Loucy (cell line): ENCODE data around the gene ACSBG1.

ENCODE experiments used
- H2AFZ ChIP-seq: fragments of 200-600 bp; sonication (generic); 2 replicates; pipeline ENCODE4 v1.6.0; 2016; ENCODE audit warnings: antibody characterized with exemption, mild to moderate bottlenecking, low read length, moderate library complexity
- H3F3A ChIP-seq: fragments of 200-600 bp; 2 replicates; pipeline ENCODE4 v1.6.0; 2016; ENCODE audit warnings: antibody characterized with exemption, low read depth, mild to moderate bottlenecking
- H3K27me3 ChIP-seq: fragments of 200-600 bp; sonication (generic); 2 replicates; pipeline ENCODE4 v1.6.1; 2014; ENCODE audit warnings: low read length, mild to moderate bottlenecking; ENCODE audit not compliant: insufficient read depth, poor library complexity, severe bottlenecking
- H3K36me3 ChIP-seq: fragments of 200-600 bp; sonication (generic); 2 replicates; pipeline ENCODE4 v1.6.1; 2016; ENCODE audit warnings: low read length; ENCODE audit not compliant: insufficient read depth
- H3K4me1 ChIP-seq: fragments of 200-600 bp; sonication (generic); 2 replicates; pipeline ENCODE4 v1.5.1; 2014; ENCODE audit warnings: low read length, mild to moderate bottlenecking; ENCODE audit not compliant: insufficient read depth, poor library complexity, severe bottlenecking
- H3K4me2 ChIP-seq: fragments of 200-600 bp; sonication (generic); 2 replicates; pipeline ENCODE4 v1.6.0; 2014; ENCODE audit warnings: antibody characterized with exemption, low read length, low read depth, mild to moderate bottlenecking; ENCODE audit not compliant: poor library complexity, severe bottlenecking
- H3K4me3 ChIP-seq: fragments of 200-600 bp; sonication (generic); 2 replicates; pipeline ENCODE4 v1.5.1; 2014; ENCODE audit warnings: low read length, mild to moderate bottlenecking, mixed read lengths; ENCODE audit not compliant: poor library complexity, severe bottlenecking
- H3K79me2 ChIP-seq: fragments of 200-600 bp; sonication (generic); 2 replicates; pipeline ENCODE4 v1.6.1; 2014; ENCODE audit warnings: low read length; ENCODE audit not compliant: insufficient read depth
- H3K9ac ChIP-seq: fragments of 200-600 bp; sonication (generic); 2 replicates; pipeline ENCODE4 v1.6.0; 2014; ENCODE audit warnings: mild to moderate bottlenecking, low read depth, low read length, moderate library complexity; ENCODE audit not compliant: poor library complexity, severe bottlenecking
- H3K9me2 ChIP-seq: fragments of 200-600 bp; sonication (generic); replicated peaks from 2 replicates; pipeline ENCODE4 v1.6.1; 2016; ENCODE audit warnings: low read depth, low read length, mixed read lengths
- H3K9me3 ChIP-seq: fragments of 200-600 bp; sonication (generic); 2 replicates; pipeline ENCODE4 v1.6.1; 2014; ENCODE audit warnings: mild to moderate bottlenecking, antibody characterized with exemption, low read length, low read depth; ENCODE audit not compliant: insufficient read depth
- H4K20me1 ChIP-seq: fragments of 200-600 bp; sonication (generic); 2 replicates; pipeline ENCODE4 v1.6.0; 2014; ENCODE audit warnings: antibody characterized with exemption, low read length, mild to moderate bottlenecking; ENCODE audit not compliant: insufficient read depth, poor library complexity, severe bottlenecking
- EZH2phosphoT487 ChIP-seq: fragments of 200-600 bp; IDR thresholded peaks from 2 replicates; pipeline ENCODE4 v1.6.1; 2018; ENCODE audit warnings: antibody characterized with exemption, mild to moderate bottlenecking, moderate library complexity, borderline replicate concordance
- TF ChIP-seq, protein P1 (sequence below): fragments of 200-600 bp; sonication (generic); conservative IDR thresholded peaks from 2 replicates; pipeline ENCODE4 v1.5.1; 2014; ENCODE audit warnings: mild to moderate bottlenecking, antibody characterized with exemption, low read length

The ACSBG1 gene

DNA sequence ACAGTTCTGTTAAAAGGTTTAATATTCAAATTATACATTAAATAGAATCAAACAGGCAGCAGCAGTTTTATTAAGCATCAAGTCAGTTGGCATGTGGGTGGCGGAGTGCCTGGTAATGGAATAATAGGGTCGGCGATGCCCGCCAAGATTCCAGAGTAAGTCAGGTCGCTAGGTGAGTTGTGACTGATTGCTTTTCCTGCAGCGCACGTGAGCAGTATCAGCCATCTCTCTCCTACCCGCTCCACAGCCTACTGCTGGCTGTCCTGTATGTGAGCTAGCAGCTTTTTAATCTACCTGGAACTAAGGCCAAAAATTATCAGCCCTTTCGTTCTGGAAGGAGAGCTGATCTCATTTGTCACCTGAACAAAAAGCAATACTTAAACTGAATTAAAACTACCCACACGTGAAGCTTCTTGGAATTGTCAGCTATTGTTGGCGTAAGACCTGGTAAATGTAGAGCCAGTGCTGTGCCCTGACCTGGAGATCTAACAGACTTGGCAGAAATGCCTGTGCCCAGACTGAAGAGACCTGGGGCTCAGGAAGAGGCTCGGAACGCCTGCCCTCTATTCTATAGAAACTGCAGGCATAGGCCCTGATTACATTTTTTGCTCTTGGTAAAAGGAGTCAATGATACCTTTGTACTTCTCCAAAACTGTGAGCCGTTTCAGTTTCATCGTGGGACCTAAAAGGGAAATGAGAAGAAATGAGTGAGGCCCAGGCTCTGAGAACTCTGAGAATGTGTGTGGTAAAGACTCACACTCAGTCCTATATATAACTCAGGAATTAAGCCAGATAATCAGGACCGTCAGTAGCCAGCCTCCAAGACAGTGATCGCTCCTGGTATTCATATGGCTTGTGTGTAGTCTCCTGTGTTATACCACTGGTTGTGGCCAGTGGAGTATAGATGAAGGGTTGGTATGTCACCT, 63.3 kb downstream of the ACSBG1 start:
- H3K36me3 ChIP-seq: peaks cover 29% of the 10 kb centered on the region
- H3K79me2 ChIP-seq: no peaks in the 10 kb centered on the region
- H3K4me1 ChIP-seq: peaks cover 67% of the 10 kb centered on the region
- TF ChIP-seq, protein P1, sequence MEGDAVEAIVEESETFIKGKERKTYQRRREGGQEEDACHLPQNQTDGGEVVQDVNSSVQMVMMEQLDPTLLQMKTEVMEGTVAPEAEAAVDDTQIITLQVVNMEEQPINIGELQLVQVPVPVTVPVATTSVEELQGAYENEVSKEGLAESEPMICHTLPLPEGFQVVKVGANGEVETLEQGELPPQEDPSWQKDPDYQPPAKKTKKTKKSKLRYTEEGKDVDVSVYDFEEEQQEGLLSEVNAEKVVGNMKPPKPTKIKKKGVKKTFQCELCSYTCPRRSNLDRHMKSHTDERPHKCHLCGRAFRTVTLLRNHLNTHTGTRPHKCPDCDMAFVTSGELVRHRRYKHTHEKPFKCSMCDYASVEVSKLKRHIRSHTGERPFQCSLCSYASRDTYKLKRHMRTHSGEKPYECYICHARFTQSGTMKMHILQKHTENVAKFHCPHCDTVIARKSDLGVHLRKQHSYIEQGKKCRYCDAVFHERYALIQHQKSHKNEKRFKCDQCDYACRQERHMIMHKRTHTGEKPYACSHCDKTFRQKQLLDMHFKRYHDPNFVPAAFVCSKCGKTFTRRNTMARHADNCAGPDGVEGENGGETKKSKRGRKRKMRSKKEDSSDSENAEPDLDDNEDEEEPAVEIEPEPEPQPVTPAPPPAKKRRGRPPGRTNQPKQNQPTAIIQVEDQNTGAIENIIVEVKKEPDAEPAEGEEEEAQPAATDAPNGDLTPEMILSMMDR: no peak
- TF ChIP-seq EZH2phosphoT487: no peak
- H3K9ac ChIP-seq: no peak overlapping the region
- no peaks in the 10 kb centered on the region for H3K9me3 ChIP-seq
- H3F3A ChIP-seq: no peaks in the 10 kb centered on the region
- H3K9me2 ChIP-seq: no peaks in the 10 kb centered on the region
- no peak overlapping the region for H3K4me3 ChIP-seq
- H4K20me1 ChIP-seq: no peaks in the 10 kb centered on the region
- H3K27me3 ChIP-seq: no peaks in the 10 kb centered on the region
- H2AFZ ChIP-seq: no peak overlapping the region
- H3K4me2 ChIP-seq: no peak overlapping the region

DNA sequence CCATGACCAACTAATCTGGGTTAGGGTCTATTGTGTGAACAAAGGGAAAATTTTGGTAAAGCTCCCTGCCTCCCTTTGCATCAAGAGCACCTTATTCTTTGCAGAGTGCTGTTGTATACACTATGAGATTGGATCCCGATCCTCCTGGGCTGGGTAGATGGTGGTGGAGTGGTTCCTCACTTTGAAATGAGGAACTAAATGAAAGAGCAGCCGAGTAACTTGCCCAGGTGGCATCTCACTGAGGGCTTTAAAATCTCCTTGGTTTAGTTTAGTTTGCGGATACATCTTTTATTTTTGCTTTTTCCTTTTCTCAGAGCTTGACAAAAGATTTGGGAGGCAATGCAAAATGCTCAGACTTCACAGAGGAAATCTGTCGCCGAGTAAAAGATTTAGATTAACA, 65.8 kb downstream of the ACSBG1 start:
- Histone ChIP-seq H3K27me3 (no peaks in the 10 kb centered on the region), H4K20me1 (no peaks in the 10 kb centered on the region), H3F3A (no peaks in the 10 kb centered on the region), H3K4me1 (peaks cover 47% of the 10 kb centered on the region), H3K9me3 (no peaks in the 10 kb centered on the region), H3K79me2 (no peaks in the 10 kb centered on the region), H2AFZ (no peak overlapping the region), H3K9ac (peak overlapping the region; percentile 19), H3K4me2 (no peak overlapping the region), H3K4me3 (no peak overlapping the region), H3K36me3 (peaks cover 45% of the 10 kb centered on the region), H3K9me2 (no peaks in the 10 kb centered on the region)
- no peak for TF ChIP-seq EZH2phosphoT487
- TF ChIP-seq, protein P1: no peak

DNA sequence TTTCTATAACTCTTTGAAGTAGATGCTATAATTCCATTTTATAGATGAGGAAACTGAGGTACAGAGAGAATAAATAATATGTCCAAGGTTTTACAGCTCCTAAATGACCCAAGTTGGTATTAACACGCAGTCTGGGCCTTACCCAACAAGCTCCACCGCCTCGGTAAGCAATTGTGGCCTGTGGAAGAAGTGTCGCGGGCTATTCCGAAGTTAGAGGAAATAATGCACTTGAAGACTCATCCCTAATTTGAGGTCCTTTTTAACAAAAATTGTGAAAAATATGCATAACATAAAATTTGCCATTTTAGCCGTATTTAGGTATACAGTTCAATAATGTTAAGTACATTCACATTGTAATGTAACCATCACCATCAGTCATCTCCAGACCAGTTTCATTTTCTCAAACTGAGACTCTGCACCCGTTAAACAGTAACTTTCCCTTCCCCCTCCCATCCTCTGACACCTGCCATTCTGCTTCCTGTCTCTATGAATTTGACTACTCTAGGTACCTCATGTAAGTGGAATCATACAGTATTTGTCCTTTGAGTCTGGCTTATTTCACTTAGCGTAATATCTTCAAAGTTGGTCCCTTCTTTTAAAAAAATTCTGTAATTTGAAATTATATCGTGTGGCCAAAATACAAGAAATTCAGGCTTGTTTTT, 67.0 kb downstream of the ACSBG1 start:
- no peaks in the 10 kb centered on the region for H3K9me3 ChIP-seq

More for the DNA sequence above, 67.0 kb downstream of the ACSBG1 start:
- peak overlapping the region; percentile 72 for H3K4me2 ChIP-seq
- no peak overlapping the region for H2AFZ ChIP-seq
- no peaks in the 10 kb centered on the region for H3K79me2 ChIP-seq
- H3K27me3 ChIP-seq: no peaks in the 10 kb centered on the region
- H3K4me3 ChIP-seq: peak overlapping the region; percentile 59
- H3F3A ChIP-seq: no peaks in the 10 kb centered on the region
- no peak for TF ChIP-seq EZH2phosphoT487
- TF ChIP-seq, protein P1: no peak
- peaks cover 36% of the 10 kb centered on the region for H3K4me1 ChIP-seq
- H4K20me1 ChIP-seq: no peaks in the 10 kb centered on the region
- H3K9me2 ChIP-seq: no peaks in the 10 kb centered on the region
- H3K9ac ChIP-seq: peak overlapping the region; percentile 62
- peaks cover 50% of the 10 kb centered on the region for H3K36me3 ChIP-seq
